Stimulated activated naive B cell treated with anti-CD40 and anti-IgM and Interleukin-4, amounts not matched to agents 10 μg/mL and 1 μg/mL and 100 μg/mL, for 72 hours (primary cell): ENCODE measurements around the gene PTGIS.
"Not testable (repeated sequence)": the region's sequence is repeated elsewhere in the genome, so short reads cannot be mapped to it uniquely, and the experiment has no call there.

Experiments used
- ATAC-seq, 2 donors: fragments of 150-1000 bp; cut with Tn5 transposase; replicated peaks; 2 replicates each; pipeline ENCODE4 v1.10.0; 2021; ENCODE audit warnings: moderate library complexity in 1 of 2
- DNase-seq: peaks from one replicate; pipeline ENCODE4 v3.0.0; 2021
- H3K27ac Mint-ChIP-seq: one replicate; pipeline ENCODE4 v1.8.0; 2022; ENCODE audit warnings: mild to moderate bottlenecking, mixed read lengths
- H3K27me3 Mint-ChIP-seq, 2 donors: one replicate each; pipeline ENCODE4 v1.8.0; 2022; ENCODE audit warnings: mixed read lengths in 2 of 2
- H3K36me3 Mint-ChIP-seq, 2 donors: one replicate each; pipeline ENCODE4 v1.8.0; 2022; ENCODE audit warnings: mixed read lengths in 2 of 2, mild to moderate bottlenecking in 1 of 2
- H3K4me1 Mint-ChIP-seq, 2 donors: one replicate each; pipeline ENCODE4 v1.8.0; 2022; ENCODE audit warnings: mixed read lengths in 2 of 2, mild to moderate bottlenecking in 1 of 2
- H3K4me3 Mint-ChIP-seq, 2 donors: one replicate each; pipeline ENCODE4 v1.8.0; 2022; ENCODE audit warnings: mild to moderate bottlenecking in 2 of 2, mixed read lengths in 2 of 2, moderate library complexity in 1 of 2
- H3K9me3 Mint-ChIP-seq, 2 donors: one replicate each; pipeline ENCODE4 v1.8.0; 2022; ENCODE audit warnings: mixed read lengths in 2 of 2, mild to moderate bottlenecking in 1 of 2

PTGIS gene

DNA sequence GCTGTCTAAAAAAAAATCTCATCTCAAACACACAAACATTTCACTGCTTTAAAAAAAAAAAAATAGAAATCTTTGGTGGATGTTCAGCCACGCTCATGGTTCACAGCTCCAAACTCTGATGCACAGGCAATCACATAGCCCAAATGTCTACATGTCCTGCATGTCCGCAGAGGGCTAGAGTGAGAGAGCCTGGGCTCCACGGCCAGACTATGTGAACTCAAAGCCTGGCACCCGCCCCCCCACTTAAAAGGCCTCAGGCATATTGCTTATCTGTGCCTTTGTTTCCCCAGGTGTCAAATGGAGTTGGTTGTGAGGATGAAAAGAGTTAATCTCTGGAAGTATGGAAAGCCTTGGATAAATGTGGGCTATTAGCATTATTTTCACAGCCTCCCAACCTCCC, 10.5 kb upstream of the PTGIS start:
- Mint-ChIP-seq H3K27me3 (peaks cover 22 to 32% of the 10 kb centered on the region in 2 donors), H3K36me3 (no peaks in the 10 kb centered on the region), H3K4me1 (no peaks in the 10 kb centered on the region), H3K4me3 (no peak overlapping the region), H3K9me3 (peaks cover 10% of the 10 kb centered on the region in 2 donors), H3K27ac (no peak overlapping the region)
- ATAC-seq, result no peak
- no peak for DNase-seq

DNA sequence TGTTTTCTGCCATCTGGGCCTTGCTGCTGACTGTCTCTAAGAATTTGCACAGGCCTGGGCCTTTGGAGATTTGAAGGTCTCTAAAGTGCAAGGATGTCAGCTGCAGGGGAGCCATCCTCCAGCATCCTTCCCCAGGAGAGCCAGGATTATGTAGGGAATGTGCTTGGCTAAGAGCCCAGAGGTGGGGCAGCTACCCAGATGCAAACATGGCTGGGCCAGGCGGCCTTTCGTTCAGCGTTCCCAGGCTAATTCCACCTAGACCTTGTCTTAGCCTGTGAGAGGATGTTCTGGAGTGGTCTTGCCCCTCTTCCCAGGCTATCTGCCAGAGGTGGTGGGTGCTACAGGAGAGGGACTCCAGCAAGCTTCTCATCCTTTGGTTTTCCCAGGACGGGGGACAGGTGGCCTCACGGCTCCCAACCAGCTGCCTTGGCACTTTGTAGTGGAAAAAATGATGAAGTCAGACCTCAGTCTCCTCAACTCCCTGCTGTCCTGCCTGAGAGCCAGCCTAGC, 7.7 kb upstream of the PTGIS start:
- no peak overlapping the region for H3K27ac Mint-ChIP-seq
- H3K4me3 Mint-ChIP-seq, result no peak overlapping the region
- peaks cover 5 to 6% of the 10 kb centered on the region in 2 donors for H3K9me3 Mint-ChIP-seq
- peaks cover 0 to 9% of the 10 kb centered on the region in 2 donors for H3K4me1 Mint-ChIP-seq
- peaks cover 32 to 41% of the 10 kb centered on the region in 2 donors for H3K27me3 Mint-ChIP-seq
- DNase-seq (no peak), ATAC-seq (no peak)
- no peaks in the 10 kb centered on the region for H3K36me3 Mint-ChIP-seq

DNA sequence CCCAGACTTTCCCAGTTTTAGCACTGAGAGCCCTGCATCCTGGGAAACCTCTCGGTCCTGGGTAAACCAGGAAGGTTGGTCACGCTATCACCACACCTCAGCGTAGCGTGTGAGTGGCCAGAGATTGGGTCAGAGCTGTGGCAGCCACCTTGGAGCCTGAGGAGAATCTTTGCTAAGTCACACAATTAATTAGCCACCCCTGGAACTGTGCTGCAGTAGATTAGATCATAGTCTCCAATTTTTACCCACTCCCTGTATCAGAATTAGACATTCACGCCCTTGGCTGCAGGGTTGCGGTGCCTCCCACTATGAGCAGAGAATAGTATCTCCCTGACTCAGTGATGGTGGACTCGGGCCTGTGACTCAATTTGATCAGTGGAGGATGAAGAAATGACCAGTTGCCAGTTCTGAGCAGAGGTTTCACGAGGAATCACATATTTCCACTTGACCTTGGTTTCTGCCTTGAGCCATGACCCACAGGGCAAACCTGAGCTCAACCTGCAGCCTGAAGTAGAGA, 6.0 kb upstream of the PTGIS start:
- Mint-ChIP-seq H3K27me3 (peaks cover 43 to 51% of the 10 kb centered on the region in 2 donors), H3K27ac (no peak overlapping the region), H3K36me3 (no peaks in the 10 kb centered on the region), H3K4me3 (no peak overlapping the region), H3K4me1 (peaks cover 4 to 9% of the 10 kb centered on the region in 2 donors), H3K9me3 (peaks cover 5 to 6% of the 10 kb centered on the region in 2 donors)
- ATAC-seq (no peak), DNase-seq (no peak)

DNA sequence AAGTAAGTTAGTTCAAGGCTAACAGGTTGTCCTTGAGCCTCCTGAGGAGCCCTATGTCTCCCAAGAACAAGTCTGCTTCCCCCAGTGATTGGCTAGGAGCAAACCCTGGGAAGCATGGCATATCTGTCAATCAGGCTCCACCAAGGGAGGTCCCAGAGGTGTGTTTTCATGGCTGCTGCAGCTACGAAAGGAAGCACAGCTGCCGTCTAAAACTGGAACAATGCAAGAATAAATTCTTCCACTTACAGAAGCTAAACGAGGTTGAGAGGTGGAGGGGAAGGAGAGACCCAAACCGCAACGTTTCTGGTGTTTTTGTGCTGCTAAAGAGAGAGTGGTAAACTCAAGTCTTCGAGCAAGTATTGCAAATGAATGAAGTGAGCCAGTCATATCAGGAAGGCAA, 4.9 kb upstream of the PTGIS start:
- Mint-ChIP-seq H3K4me3 (no peak overlapping the region), H3K27me3 (peaks cover 52 to 59% of the 10 kb centered on the region in 2 donors), H3K27ac (no peak overlapping the region), H3K9me3 (peaks cover 5 to 6% of the 10 kb centered on the region in 2 donors), H3K4me1 (peaks cover 6 to 15% of the 10 kb centered on the region in 2 donors), H3K36me3 (no peaks in the 10 kb centered on the region)
- ATAC-seq (no peak), DNase-seq (no peak)

DNA sequence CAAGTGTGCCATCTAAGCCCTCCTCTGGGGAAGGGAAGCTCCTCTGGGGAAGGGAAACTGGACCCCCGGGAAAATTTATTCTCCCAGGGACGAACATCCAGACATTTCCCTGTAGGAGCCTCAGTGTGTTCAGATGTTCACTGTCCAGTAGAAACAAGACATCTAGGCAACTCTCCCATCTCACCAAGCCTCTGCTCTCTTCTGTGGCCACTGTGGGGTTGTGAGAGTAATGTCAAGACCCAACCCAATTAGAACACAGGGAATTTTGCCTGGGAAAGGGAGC, 3.6 kb upstream of the PTGIS start:
- Mint-ChIP-seq H3K9me3 (peaks cover 3 to 5% of the 10 kb centered on the region in 2 donors), H3K27ac (no peak overlapping the region), H3K36me3 (no peaks in the 10 kb centered on the region), H3K4me3 (no peak overlapping the region), H3K4me1 (peaks cover 6 to 15% of the 10 kb centered on the region in 2 donors), H3K27me3 (peaks cover 55 to 56% of the 10 kb centered on the region in 2 donors)
- ATAC-seq (no peak), DNase-seq (no peak)

DNA sequence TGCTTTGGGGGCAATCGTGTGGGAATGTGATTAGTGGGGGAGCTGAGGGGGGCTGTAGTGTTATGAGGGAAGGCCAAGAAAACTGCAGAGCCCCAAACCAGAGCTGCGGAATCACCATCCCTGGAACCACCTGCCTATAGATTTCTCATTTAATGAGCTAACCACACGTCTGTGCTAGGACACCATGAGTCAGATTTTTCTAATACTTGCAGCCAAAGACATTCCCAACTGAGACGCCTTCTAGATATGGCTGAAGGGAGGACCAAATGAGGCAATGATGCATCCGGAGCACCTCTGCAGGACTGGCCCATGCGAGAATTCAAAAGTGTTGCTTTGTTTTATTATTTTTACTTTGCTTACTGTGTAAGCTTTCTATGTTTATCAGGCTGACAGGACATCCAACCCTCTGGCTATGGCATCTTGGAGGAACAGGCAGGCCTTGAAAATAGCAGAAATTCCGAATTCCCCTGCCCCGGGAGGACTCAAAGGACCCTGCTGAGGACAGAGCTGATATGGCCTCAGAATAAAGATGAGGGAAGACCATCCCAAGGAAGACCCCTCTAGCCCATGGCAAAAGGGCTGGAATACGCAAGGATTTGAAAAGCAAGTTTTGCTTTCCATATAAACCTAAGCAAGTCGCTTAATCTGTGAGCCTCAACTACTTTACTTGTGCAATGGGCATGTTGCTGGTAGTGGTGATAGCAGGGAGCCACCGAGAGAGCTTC, 3.1 kb upstream of the PTGIS start:
- Mint-ChIP-seq H3K36me3 (no peaks in the 10 kb centered on the region), H3K9me3 (peaks cover 0 to under 1% of the 10 kb centered on the region in 2 donors)

DNA sequence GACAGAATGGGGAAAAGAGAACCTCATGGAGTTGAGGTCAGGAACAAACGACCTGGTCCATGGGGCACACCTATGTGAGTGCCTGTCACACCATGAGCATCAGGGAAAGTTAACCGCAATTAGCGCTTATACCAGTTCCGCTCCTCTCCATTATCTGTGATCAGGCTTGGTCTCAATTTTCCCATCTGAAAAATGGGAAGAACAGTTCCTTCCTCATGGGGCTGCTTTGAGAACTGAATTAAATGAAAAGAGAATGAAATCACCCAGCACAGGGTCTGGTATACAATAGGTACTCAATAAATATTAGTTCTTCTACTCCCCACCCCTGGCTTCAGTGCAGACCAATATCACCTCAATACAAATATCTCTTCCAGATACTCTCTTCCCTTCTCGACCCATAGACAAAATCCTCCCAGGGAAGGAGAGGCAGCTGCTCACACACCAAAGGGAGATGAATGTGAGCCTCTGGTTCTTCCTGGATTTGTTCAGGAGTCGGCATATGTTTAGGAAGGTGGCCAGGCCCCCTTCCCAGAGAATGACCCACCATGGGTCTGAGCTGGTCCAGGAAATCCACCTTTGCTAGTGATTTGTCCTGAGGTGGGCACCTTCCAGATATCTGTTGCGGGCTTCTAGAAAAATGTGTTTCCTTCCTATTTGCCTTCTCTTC, 2.4 kb upstream of the PTGIS start:
- peaks cover 6 to 15% of the 10 kb centered on the region in 2 donors for H3K4me1 Mint-ChIP-seq
- H3K36me3 Mint-ChIP-seq, result no peaks in the 10 kb centered on the region
- peaks cover 63 to 64% of the 10 kb centered on the region in 2 donors for H3K27me3 Mint-ChIP-seq
- no peak for DNase-seq
- H3K9me3 Mint-ChIP-seq, result no peaks in the 10 kb centered on the region
- no peak overlapping the region for H3K4me3 Mint-ChIP-seq
- H3K27ac Mint-ChIP-seq, result no peak overlapping the region
- ATAC-seq, result no peak

More for the DNA sequence above, 3.1 kb upstream of the PTGIS start:
- ATAC-seq, result no peak
- Mint-ChIP-seq H3K27me3 (peaks cover 56 to 59% of the 10 kb centered on the region in 2 donors), H3K4me3 (no peak overlapping the region), H3K4me1 (peaks cover 6 to 15% of the 10 kb centered on the region in 2 donors), H3K27ac (no peak overlapping the region)
- DNase-seq, result no peak

DNA sequence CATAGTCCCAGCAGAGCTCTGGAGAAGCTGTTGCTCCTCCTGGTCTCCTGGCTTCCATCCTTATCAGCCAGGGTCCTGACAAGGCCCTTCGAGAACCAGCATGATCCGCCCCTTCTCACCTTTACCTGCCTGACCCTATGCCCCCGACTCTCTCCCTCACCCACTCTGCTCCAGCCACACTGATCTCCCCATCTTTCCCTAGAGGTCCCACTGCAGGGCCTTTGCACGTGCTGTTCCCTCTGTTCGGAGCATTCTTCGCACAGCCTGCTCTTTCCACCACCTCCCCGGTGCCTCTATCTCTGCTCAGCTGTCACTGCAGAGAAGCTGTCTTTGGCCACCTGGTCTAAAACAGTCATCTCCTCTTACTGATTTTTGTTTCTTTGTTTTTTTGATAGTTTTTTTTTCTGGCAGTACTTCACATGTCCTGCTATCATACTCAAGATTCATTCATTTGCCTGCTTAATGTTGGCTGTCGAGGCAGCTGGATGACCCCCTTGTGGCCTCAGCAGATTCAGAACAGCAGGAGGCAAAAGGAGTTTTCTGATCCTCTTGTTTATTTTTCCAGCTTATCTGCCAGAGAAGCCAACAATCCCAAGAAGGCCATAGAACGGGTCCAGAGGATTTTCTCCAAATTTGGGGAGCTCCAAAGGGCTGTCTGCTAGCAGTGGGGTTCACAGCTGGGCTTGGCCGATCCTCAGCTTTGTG, 1.6 kb upstream of the PTGIS start:
- H3K4me3 Mint-ChIP-seq, result no peak overlapping the region
- peaks cover 6 to 15% of the 10 kb centered on the region in 2 donors for H3K4me1 Mint-ChIP-seq
- no peak for DNase-seq
- no peaks in the 10 kb centered on the region for H3K36me3 Mint-ChIP-seq
- ATAC-seq, result no peak
- peaks cover 64% of the 10 kb centered on the region in 2 donors for H3K27me3 Mint-ChIP-seq
- no peaks in the 10 kb centered on the region for H3K9me3 Mint-ChIP-seq
- H3K27ac Mint-ChIP-seq, result no peak overlapping the region

DNA sequence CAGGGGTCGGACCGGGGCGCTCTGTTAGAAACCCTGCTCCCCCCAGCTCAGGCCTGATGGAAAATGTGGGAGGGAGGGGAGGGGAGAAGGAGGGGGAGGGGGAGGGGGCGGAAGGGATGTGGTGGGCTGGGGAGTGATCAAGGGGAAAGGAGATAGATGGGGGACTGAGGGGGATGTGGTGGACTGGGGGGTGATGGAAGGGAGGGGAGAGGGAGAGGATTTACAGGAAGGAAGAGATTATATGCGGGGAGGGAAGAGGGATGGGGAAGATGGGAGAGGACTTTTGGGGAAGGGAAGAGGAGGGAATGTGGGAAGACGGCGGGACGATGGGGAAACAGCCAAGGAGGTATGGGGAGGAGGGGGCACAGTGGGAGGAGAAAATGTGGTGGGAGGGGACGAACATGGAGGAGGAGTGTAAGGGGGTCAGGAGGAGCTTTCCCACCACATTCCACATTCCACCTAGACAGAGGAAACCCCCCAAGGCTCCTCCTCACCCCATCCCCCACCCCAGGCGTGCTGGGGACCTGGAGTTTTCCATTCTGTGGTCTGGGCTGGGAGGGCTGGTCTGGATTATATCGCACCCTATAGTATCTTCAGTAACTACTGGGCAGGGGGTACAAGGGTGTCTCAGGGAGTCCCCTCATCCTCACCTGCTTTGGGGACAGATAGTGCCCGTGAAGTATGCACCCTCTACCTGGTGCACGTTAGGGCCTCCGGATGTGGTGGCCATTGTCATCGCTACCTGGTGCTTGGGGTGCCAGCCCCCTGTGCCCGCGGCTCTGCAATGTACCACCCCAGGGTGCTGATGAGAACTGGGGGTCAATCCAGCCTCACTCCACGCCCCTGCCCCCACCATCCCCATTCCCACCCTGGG, 578 bp upstream of the PTGIS start:
- DNase-seq (no peak), ATAC-seq (no peak)
- Mint-ChIP-seq H3K4me3 (peak overlapping the region in 1 of 2 donors; percentile 25), H3K27me3 (peaks cover 61 to 68% of the 10 kb centered on the region in 2 donors), H3K9me3 (no peaks in the 10 kb centered on the region), H3K27ac (no peak overlapping the region), H3K4me1 (peaks cover 6 to 15% of the 10 kb centered on the region in 2 donors), H3K36me3 (no peaks in the 10 kb centered on the region)

DNA sequence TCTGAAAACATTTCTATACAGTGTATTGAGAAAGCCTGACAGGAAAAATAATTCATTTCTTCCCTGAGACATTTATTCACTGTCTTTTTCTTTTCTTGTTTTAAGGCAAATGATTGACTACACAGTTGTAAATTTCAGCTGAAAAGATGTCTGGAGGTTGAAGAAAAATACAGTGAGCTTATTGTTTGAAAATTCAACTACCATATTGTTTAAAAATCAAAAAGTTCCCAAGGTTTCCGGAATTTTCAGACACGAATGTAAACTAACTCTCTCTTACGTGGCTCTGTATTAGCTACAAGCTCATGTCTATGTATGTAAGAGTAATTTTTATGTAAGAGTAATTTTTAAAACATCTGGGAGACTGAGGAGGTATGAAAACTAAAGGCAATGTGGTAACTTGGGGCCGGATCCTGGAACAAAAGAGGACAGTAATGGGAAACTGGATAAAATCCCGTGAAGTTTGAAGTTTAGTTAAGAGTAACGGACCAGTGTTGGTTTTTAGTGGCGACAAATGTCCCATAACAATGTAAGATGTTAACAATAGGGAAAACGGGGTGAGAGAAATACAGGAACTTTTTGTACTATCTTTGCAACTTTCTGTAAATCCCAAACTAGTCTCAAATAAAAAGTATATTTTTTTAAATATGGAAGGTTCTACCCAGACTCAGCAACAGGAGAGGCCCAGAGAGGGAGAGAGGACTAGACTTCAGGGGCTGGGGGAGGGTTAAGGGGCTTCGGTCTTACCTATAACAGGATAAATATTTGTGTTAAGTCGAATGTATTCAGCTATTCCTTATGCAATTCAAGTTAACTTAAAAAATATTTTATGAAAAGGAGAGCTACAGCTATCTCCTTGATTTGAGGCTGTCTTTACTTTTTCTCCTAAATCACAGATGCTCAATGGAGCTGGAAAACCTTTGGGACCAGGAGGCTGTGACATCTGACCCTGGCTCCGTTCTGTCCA, 1.3 kb downstream of the PTGIS start:
- Mint-ChIP-seq H3K4me3 (no peak overlapping the region), H3K4me1 (peaks cover 5 to 6% of the 10 kb centered on the region in 2 donors), H3K36me3 (no peaks in the 10 kb centered on the region), H3K27me3 (peaks cover 62 to 76% of the 10 kb centered on the region in 2 donors), H3K9me3 (no peaks in the 10 kb centered on the region), H3K27ac (no peak overlapping the region)
- no peak for DNase-seq
- ATAC-seq, result no peak

DNA sequence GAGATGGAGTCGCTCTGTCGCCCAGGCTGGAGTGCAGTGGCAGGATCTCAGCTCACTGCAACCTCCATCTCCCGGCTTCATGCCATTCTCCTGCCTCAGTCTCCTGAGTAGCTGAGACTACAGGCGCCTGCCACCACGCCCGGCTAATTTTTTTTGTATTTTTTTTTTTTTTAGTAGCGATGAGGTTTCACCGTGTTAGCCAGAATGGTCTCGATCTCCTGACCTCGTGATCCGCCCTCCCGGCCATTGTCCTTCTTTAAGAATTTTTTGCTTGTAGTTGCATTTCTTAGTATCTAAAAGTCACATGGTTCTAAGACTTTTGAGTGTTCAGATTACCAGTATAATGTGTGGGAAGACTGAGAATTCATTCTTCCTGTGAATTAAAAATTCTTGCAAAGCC, 2.9 kb downstream of the PTGIS start:
- not testable (repeated sequence) for H3K4me1 Mint-ChIP-seq, H3K9me3 Mint-ChIP-seq, H3K4me3 Mint-ChIP-seq, H3K36me3 Mint-ChIP-seq, DNase-seq, ATAC-seq, H3K27ac Mint-ChIP-seq
- H3K27me3 Mint-ChIP-seq, result peaks cover 62 to 78% of the 10 kb centered on the region in 2 donors

DNA sequence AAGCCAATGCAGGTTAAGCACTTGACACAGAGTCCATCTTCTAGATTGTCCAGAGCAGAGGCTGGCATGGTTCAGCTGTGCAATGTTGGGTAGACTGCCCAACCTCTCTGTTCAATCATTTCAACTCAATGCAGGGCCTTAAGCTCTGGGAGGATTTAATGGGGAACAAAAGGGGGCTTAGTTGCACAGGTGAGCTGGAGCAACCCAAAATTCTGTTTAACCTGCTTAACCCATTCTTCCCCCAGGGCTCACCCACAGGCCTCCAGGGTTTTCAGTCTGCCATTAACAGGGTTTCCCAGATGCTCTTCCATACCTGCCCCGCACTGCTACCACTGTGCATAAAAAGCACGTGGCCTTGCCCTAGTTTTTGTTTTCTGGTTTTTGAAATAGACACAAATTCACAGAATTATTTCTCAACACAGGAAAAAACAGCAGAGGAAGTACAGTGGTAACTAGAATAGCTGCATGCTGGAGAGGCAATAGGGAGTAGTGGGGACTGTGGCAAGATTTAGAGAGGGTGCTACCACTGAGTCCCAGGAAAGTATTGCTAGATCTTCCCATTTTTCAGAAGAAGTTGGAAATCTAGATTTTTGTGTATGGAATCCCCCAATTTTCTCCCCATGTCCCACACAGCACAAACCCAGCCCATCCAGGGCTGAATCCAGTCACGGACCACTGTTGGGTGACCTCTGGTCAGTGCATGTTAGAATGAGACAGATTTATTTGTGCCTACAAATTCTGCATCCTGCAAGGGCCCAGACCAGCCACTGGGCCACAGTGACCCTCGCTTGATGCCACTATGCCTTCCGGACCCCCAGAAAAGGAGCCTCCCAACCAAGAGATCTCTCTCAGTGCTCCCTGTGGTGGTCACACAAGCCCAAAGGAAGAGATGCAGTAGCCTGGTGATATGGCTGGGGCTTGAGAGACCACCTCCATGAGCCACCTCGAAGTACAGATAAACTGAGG, 4.6 kb downstream of the PTGIS start:
- no peak for DNase-seq
- Mint-ChIP-seq H3K4me1 (peaks cover under 1 to 1% of the 10 kb centered on the region in 2 donors), H3K36me3 (no peaks in the 10 kb centered on the region), H3K27me3 (peaks cover 55 to 74% of the 10 kb centered on the region in 2 donors), H3K4me3 (no peak overlapping the region), H3K27ac (no peak overlapping the region), H3K9me3 (no peaks in the 10 kb centered on the region)
- ATAC-seq, result no peak
